Caco-2 (cell line): ENCODE data around the gene ZNF736. TPM values are rescaled to one million over a fixed set of nuclear protein-coding genes. Genes with fewer than 3 reads are reported as not detected.
"Not testable (repeated sequence)": the region's sequence is repeated elsewhere in the genome, so short reads cannot be mapped to it uniquely, and the experiment has no call there.

ENCODE experiments used
- BruUV-seq: library from RNA; stranded (reverse); fragments of 400-500 nt; replicated peaks from 2 replicates; lab custom pipeline; 2021; lab: Mats Ljungman, UMichigan
- CTCF ChIA-PET: fragments of 300-600 bp; sonication (Branson Sonifier 250); formaldehyde crosslinking; loops from one replicate; lab custom pipeline; 2022; ENCODE audit warnings: antibody characterized with exemption; lab: Charles Lee
- POLR2A ChIA-PET: fragments of 300-600 bp; sonication (Branson Sonifier 250); formaldehyde crosslinking; loops from one replicate; lab custom pipeline; 2022; ENCODE audit warnings: antibody characterized with exemption; lab: Charles Lee
- DNase-seq, 2 experiments: peaks; one replicate each; pipeline versions ENCODE4 v3.0.0 to v3.0.0-alpha.2; 2020 to 2022
- H3K27me3 ChIP-seq: replicated peaks from 2 replicates; pipeline ENCODE4 v1.6.0; 2011; ENCODE audit warnings: low read length; ENCODE audit not compliant: control insufficient read depth, insufficient read depth
- H3K36me3 ChIP-seq: 2 replicates; pipeline ENCODE4 v1.5.1; 2011; ENCODE audit warnings: low read length; ENCODE audit not compliant: control insufficient read depth, insufficient read depth
- H3K4me1 ChIP-seq: fragments of 250-450 bp; sonication (Bioruptor Pico); 2 replicates; pipeline ENCODE4 v1.5.1; 2020; ENCODE audit warnings: mild to moderate bottlenecking
- H3K4me3 ChIP-seq: 2 replicates; pipeline ENCODE4 v1.5.1; 2011; ENCODE audit warnings: low read depth, mild to moderate bottlenecking, control low read depth, low read length
- H3K9me3 ChIP-seq: fragments of 250-450 bp; sonication (Bioruptor Pico); 2 replicates; pipeline ENCODE4 v1.5.1; 2020; ENCODE audit warnings: mild to moderate bottlenecking, moderate library complexity
- H3K27ac Mint-ChIP-seq: one replicate; pipeline ENCODE4 v1.8.0; 2022; ENCODE audit warnings: mixed read lengths; ENCODE audit not compliant: unreplicated experiment
- H3K27me3 Mint-ChIP-seq: one replicate; pipeline ENCODE4 v1.8.0; 2022; ENCODE audit warnings: mixed read lengths; ENCODE audit not compliant: insufficient read depth, unreplicated experiment
- H3K36me3 Mint-ChIP-seq: one replicate; pipeline ENCODE4 v1.8.0; 2022; ENCODE audit warnings: mild to moderate bottlenecking, mixed read lengths; ENCODE audit not compliant: insufficient read depth, unreplicated experiment
- H3K4me1 Mint-ChIP-seq: one replicate; pipeline ENCODE4 v1.8.0; 2022; ENCODE audit warnings: low read depth, mixed read lengths; ENCODE audit not compliant: unreplicated experiment
- H3K4me3 Mint-ChIP-seq: one replicate; pipeline ENCODE4 v1.8.0; 2022; ENCODE audit warnings: mild to moderate bottlenecking, moderate library complexity, mixed read lengths; ENCODE audit not compliant: unreplicated experiment
- H3K9me3 Mint-ChIP-seq: one replicate; pipeline ENCODE4 v1.8.0; 2022; ENCODE audit warnings: mixed read lengths; ENCODE audit not compliant: unreplicated experiment
- CTCF ChIP-seq, 2 experiments: fragments of 200-600 bp in 1 of 2; IDR thresholded peaks; 1 replicate in 1 of 2; 2 replicates in 1 of 2; pipeline versions ENCODE4 v1.5.1 to v1.8.0; 2011 to 2022; ENCODE audit warnings: antibody characterized with exemption in 1 of 2, control low read depth in 1 of 2, inconsistent platforms in 1 of 2, low read depth in 1 of 2, low read length in 1 of 2, mild to moderate bottlenecking in 1 of 2, moderate library complexity in 1 of 2; ENCODE audit not compliant: insufficient read depth in 1 of 2, severe bottlenecking in 1 of 2, unreplicated experiment in 1 of 2
- intact Hi-C: fragments of 100-400 bp; cut with micrococcal nuclease; formaldehyde crosslinking; loops from one replicate; pipeline ENCODE4 v1.10.0; 2022; ENCODE audit not compliant: unreplicated experiment
- total RNA-seq: library from RNA; stranded (reverse); gene quantifications from 2 replicates; pipeline ENCODE4 v1.2.3, GENCODE V29; 2022

Gene ZNF736
- total RNA-seq, 1 experiment from 2014 or later: 8.8 TPM

- CTCF ChIA-PET: no interaction called here
- no TSS peak for BruUV-seq
- Histone ChIP-seq H3K27me3 (no peaks in the 10 kb centered on the region), H3K36me3 (no peaks in the 10 kb centered on the region), H3K4me3 (no peak overlapping the region), H3K4me1 (no peaks in the 10 kb centered on the region), H3K9me3 (peaks cover 4% of the 10 kb centered on the region; the same call in 1 of the 2 replicates)
- no peaks in the 10 kb centered on the region for H3K27me3 Mint-ChIP-seq
- peaks cover 3% of the 10 kb centered on the region for H3K9me3 Mint-ChIP-seq
- H3K27ac Mint-ChIP-seq: no peak overlapping the region
- H3K36me3 Mint-ChIP-seq: no peaks in the 10 kb centered on the region
- DNase-seq: no peak
- intact Hi-C loops: no loop called here
- POLR2A ChIA-PET: no interaction called here
- H3K4me1 Mint-ChIP-seq: no peaks in the 10 kb centered on the region
- no peak overlapping the region for H3K4me3 Mint-ChIP-seq
- TF ChIP-seq CTCF (IDR thresholded peaks at IDR 0.05; ENCODE audit: insufficient read depth in 1 of 2, low read depth in 1 of 2, low read length in 1 of 2, severe bottlenecking in 1 of 2, unreplicated experiment in 1 of 2): no peak
Observed at GRCh38 chr7:64294701-64295420, 18.9 kb upstream of the ZNF736 start.

- CTCF ChIA-PET, H3K4me3 Mint-ChIP-seq, H3K36me3 ChIP-seq, H3K27me3 Mint-ChIP-seq, H3K9me3 ChIP-seq, H3K4me1 ChIP-seq, H3K27ac Mint-ChIP-seq, POLR2A ChIA-PET, H3K4me1 Mint-ChIP-seq, DNase-seq, H3K27me3 ChIP-seq, H3K36me3 Mint-ChIP-seq, intact Hi-C loops, H3K4me3 ChIP-seq, BruUV-seq: not testable (repeated sequence)
- peaks cover 16% of the 10 kb centered on the region for H3K9me3 Mint-ChIP-seq
Observed at GRCh38 chr7:64297418-64297817, 16.3 kb upstream of the ZNF736 start.

GRCh38 chr7:64300641-64301405 lies 12.9 kb upstream of the ZNF736 start:
- no peak for TF ChIP-seq CTCF (IDR thresholded peaks at IDR 0.05; ENCODE audit: insufficient read depth in 1 of 2, low read depth in 1 of 2, low read length in 1 of 2, severe bottlenecking in 1 of 2, unreplicated experiment in 1 of 2)
- no peaks in the 10 kb centered on the region for H3K27me3 Mint-ChIP-seq
- H3K9me3 Mint-ChIP-seq: peaks cover 16% of the 10 kb centered on the region
- no peak overlapping the region for H3K4me3 Mint-ChIP-seq
- no TSS peak for BruUV-seq
- Histone ChIP-seq H3K4me1 (no peaks in the 10 kb centered on the region), H3K4me3 (no peak overlapping the region), H3K9me3 (0 out of 2 replicates have a peak, but pooled peaks cover 6% of the 10 kb centered on the region), H3K36me3 (no peaks in the 10 kb centered on the region), H3K27me3 (no peaks in the 10 kb centered on the region)
- DNase-seq: no peak
- intact Hi-C loops: no loop called here
- H3K4me1 Mint-ChIP-seq: no peaks in the 10 kb centered on the region
- no peak overlapping the region for H3K27ac Mint-ChIP-seq
- H3K36me3 Mint-ChIP-seq: no peaks in the 10 kb centered on the region
- POLR2A ChIA-PET: no interaction called here
- CTCF ChIA-PET: no interaction called here
